SIG-M5 treated with dmso at 0.1 percent for 504 hours (cell line): Measurements from ENCODE around the gene FLNA.
"Not testable (repeated sequence)": the region's sequence is repeated elsewhere in the genome, so short reads cannot be mapped to it uniquely, and the experiment has no call there.

Experiments used
- DNase-seq: peaks from one replicate; lab custom pipeline; 2025; ENCODE audit not compliant: unreplicated experiment; lab: John Stamatoyannopoulos, UW

FLNA gene, protein sequence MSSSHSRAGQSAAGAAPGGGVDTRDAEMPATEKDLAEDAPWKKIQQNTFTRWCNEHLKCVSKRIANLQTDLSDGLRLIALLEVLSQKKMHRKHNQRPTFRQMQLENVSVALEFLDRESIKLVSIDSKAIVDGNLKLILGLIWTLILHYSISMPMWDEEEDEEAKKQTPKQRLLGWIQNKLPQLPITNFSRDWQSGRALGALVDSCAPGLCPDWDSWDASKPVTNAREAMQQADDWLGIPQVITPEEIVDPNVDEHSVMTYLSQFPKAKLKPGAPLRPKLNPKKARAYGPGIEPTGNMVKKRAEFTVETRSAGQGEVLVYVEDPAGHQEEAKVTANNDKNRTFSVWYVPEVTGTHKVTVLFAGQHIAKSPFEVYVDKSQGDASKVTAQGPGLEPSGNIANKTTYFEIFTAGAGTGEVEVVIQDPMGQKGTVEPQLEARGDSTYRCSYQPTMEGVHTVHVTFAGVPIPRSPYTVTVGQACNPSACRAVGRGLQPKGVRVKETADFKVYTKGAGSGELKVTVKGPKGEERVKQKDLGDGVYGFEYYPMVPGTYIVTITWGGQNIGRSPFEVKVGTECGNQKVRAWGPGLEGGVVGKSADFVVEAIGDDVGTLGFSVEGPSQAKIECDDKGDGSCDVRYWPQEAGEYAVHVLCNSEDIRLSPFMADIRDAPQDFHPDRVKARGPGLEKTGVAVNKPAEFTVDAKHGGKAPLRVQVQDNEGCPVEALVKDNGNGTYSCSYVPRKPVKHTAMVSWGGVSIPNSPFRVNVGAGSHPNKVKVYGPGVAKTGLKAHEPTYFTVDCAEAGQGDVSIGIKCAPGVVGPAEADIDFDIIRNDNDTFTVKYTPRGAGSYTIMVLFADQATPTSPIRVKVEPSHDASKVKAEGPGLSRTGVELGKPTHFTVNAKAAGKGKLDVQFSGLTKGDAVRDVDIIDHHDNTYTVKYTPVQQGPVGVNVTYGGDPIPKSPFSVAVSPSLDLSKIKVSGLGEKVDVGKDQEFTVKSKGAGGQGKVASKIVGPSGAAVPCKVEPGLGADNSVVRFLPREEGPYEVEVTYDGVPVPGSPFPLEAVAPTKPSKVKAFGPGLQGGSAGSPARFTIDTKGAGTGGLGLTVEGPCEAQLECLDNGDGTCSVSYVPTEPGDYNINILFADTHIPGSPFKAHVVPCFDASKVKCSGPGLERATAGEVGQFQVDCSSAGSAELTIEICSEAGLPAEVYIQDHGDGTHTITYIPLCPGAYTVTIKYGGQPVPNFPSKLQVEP (N-terminal part only)

DNA sequence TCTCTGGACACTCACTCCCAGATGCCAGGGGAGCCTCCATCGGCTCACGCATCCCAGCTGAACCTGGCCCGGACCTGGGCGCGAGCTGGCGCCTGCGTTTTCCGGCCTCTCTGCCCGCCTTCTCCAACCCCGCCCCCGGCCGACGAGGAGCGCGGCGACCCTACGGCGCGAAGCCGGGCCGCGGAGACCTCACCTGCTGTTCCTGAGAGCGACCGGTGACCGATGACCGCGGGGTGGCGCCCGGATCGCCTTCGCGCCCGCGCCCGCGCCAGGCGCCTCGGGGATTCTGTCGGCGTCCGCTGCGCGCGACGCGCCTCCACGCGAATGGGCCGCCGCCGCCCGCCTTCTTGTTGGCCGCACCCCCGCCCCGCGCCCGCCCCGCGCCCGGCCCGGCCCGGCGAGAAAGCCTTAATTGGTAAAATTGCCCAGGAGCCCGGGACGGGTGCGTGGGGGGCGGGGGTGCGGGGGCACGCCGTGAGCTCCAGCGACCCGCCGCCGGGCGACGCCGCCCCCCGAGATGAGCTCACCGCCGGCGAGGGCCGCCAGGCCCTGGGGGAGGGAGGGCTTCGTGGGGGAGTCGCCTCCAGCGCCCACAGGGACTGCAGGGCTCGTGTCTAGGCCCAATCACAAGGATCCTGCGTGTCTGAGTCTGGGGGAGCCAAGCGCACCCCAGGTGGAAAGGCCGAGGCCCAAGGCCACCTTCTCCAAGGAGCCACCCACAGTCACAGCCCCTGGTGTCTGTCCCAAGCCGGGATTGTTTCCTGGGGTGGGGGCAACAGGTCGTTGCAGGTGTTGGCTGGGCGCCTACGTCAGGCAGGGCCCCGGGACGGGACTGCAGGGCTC lies at the start of gene FLNA:
TSS of gene FLNA (minus strand) at position 322 of the 843 bp plus-strand sequence. CDS start 3,389 bp downstream, outside the sequence.
- DNase-seq: no peak

DNA sequence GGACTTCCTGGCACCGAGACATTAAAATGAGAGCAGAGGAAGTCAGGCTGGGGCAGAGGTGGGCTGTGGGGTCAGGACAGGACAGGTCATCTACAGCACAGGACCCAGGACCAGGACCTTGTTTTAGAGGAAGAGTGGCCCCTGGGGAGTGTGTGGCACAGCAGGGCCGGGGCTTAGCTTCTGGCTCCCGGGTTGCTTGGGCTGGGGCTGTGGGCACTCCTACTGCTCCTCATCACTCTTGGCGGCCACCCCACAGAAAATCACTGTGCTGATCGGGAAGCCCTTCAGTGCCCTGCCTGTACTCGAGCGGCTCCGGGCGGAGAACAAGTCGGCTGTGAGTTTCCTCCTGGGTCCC lies 45.9 kb upstream of the FLNA start:
- no peak for DNase-seq

DNA sequence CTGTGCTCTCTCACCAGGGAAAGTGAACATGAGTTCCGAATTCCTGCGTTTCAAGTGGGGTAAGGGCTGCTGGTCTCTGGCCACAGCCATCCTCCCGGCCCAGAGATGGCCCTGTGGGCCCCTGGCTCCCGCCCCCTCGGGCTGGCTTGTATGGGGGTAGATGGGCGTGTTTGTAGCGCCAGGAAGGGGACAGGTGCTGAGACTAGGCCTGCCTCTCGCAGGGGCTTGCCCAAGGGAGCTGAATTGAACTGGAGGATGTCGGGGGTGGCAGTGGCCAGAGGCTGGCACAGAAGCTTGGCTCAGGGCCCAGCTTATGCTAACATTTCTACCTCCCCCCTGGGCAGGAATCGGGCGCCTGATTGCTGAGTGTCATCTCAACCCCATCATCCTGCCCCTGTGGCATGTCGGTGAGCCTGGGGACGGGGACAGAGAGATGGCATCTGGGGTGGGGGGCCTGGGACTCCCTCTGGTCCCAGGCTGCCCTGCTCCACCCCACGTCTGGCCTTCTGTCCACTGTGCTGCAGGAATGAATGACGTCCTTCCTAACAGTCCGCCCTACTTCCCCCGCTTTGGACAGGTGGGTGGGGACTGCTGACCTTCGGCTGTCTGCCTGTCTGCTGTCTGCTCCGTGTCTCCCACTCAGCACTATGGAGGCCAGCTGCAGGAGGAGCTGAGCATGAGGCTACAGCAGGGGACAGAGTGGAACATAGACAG lies 45.4 kb upstream of the FLNA start:
- DNase-seq: no peak

DNA sequence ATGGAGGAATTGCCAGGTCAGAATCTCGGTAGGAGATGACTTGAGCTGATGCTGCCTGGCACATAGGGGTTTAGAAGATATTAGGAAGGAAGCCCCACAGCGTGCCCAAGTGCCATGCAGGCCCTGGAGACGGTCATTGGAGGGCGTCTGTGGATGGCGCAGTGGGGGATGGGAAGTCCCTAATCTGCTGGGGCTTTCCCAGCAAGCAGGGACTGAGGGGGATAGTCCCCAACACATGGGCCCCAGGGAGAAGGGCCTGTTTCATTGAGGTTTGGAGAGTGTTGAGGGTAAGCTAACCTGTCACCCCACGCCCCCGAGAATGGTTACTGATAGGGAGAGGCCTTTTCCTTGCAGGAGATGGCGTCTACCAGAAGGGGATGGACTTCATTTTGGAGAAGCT lies 44.8 kb upstream of the FLNA start:
- no peak for DNase-seq

DNA sequence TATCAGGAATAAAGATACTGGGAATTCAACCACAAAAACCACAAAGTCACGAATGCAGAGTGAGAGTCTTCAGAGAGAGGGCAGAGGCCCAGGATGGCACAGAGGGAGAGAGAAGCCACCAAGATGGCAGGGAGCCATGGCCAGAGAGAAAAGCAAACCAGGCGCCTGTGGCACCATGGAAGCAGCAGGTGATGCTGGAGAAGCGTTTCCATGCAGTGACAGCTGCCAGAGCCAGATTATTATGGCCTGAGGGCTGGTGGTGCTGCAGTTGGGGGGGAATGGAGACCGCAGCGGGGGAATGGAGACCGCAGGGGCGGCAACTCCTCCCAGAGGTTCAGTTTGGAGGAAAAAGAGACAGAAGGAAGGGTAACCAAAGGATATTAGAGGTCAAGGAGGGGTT lies 42.7 kb upstream of the FLNA start:
- no peak for DNase-seq

DNA sequence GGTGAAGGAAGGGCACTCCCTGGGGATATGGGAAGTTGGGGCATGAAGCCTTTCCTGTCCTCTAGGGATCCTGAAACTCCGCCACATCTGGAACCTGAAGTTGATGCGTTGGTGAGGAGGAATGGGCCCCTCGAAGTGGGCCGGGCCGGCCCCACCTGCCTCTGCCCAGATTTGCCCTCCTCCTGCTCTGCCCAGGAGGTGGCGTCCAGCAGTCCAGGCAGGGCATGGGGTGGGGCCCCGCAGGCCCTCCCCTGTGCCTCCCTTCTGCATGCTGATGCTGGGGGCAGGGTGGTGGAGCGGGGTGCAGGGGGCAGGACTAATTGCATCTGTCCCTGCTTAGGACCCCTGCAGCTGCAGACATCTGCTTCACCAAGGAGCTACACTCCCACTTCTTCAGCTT lies 38.7 kb upstream of the FLNA start:
- DNase-seq: no peak

DNA sequence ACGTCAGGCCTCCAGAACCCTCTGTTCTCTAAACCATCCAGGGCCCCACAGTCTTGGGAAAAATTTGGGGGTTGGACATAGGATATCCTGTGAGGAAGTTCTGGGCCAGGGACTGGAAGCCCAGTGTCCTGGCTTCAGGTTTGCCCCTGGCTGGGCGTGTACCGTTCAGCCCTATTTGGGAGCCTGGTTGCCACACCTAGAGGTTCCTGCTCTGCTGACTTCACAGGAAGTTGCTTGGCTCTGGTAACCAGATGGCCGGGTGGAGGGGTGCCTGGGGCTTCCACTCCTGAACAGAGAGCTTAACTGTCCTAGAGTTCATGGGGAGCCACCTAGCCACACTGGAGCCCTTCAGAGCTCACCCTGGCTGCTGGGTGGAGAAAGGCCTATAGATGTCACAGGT lies 38.0 kb upstream of the FLNA start:
- peak; percentile 58 for DNase-seq

DNA sequence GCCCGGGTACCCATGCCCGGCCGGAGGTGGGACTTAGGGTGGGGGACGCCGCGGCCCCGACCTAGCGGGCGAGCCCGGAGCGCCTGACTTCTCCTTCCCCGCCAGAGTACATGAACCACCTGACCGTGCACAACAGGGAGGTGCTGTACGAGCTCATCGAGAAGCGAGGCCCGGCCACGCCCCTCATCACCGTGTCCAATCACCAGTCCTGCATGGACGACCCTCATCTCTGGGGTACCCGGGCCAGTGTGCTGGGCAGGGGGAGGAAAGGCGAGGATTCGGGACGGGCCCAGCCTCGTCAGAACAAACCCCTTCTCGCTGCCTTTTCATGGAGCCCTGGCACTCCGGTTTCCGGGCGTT lies 37.5 kb upstream of the FLNA start:
- peak; percentile 62 for DNase-seq

DNA sequence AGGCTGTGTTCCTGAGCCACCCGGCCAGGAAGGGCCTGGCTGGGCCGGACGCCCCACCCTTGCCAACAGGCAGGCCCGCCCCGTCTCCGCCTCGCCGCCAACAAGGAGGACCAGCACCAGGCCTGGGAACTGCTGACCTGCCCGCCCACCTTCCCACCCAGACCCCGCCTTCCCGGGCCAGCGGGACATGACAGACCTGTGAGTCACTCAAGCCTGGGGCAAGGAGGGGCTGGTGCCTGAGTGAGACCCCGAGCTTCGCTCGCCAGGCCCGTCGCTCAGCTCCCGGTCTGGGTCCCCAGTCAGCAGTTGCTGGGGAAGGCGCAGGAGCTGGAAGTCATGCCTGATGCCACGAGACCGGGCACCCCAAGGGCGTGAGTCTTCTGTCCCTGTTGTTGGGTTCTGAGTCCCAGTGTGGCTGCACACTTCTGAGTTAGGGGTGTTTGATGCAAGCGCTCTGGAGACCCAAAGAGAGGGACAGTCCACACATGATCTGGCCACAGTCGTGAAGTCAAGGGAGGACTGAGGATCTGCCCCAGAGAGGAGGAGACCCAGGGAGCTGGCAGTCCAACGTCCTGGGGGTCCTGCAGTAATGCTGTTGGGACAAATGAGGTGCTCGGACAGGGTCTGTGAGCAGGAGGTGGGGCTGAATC lies 34.9 kb upstream of the FLNA start, which contains the start of gene DNASE1L1:
TSS of gene DNASE1L1 (minus strand) at position 33 of the 650 bp plus-strand sequence. CDS start 3,686 bp downstream, outside the sequence.
- peak; percentile 71 for DNase-seq

DNA sequence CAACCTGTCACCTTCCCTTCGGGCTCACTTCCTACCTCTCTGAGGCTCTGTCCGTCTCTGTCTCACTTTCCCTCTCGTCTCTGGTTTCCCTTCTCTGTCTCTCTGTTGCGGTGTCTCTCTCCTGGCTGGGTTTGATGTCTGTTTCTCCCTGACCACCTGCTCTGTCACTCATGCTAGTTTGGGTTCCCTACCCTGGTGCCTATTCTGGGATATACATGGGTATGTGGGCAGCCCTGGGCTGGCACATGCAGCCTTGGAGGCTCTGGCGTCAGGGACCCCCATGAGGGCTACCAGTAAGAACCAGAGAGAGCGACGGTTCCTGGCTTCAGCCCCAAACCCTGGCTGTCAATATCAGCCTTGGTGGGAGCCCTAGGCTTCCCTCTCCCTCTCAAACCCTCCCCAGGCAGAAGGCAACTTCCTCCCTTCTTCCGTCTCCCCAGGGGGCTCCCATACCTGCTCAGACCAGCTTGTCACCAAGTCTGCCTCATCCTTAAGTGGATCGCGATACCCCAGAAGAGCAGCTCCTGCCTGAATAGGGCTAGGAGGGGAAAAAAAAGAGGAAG lies 34.3 kb upstream of the FLNA start:
- DNase-seq: no peak

DNA sequence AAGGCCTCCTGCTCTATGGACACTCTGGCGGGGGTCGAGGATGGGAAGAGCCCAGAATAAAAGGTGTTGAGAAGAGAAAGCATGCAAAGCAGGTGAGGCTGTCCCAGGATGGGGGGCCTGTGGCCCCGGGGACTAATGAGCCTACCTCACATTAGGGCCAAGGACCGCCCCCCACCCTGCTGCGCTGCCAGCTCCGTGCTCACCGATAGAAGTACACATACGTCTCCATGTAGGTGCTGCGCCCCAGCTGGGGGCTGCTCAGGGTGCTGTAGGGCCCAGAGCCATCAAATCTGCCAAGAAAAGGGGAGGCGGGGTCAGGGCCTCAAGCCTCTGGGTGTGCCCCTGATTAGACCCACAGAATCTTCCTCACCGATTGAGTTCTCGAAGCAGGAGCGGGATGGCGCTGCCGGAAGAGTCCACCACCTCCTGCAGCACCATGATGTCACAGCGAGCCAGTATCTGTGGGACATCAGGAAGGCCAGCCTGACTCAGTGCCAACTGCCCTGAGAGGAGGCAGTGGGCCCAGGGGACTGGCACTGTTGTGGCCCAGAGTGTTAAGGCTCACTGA lies 30.3 kb upstream of the FLNA start:
- DNase-seq: no peak

DNA sequence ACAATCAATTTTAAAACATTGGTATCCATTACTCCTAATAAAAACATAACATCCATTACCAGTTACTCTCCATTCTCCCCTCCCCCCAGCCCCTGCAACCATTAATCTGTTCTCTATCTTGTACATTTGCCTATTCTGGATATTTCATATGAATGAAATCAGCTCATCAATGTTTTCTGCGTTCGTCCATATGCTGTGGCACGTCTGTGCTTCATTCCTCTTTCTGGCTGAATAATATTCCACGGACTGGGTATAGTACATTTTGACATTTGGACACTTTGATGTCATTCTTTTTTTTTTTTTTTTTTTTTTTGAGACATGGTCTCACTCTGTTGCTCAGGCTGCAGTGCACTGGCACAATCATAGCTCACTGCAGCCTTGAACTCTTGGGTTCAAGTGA lies 29.4 kb upstream of the FLNA start:
- DNase-seq: no peak

DNA sequence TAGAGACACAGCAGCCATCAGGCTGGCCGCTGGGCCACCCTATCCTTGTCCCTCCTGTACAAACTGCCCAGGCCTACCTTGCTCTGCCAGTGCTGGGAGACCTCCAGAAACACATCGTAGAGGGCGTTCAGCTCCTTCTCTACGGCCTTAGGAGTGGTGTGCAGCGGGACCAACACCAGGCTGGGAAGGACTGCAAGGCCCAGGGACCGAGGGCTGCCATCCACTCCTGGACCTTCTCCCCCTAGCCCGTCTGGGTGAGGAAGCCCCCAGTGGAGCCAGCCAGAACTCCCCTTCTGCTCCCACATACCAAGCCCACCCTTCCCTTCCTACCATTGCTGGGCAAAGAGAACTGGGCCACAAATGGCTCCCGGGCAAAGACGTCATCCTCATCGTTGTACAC lies 28.8 kb upstream of the FLNA start:
- no peak for DNase-seq

DNA sequence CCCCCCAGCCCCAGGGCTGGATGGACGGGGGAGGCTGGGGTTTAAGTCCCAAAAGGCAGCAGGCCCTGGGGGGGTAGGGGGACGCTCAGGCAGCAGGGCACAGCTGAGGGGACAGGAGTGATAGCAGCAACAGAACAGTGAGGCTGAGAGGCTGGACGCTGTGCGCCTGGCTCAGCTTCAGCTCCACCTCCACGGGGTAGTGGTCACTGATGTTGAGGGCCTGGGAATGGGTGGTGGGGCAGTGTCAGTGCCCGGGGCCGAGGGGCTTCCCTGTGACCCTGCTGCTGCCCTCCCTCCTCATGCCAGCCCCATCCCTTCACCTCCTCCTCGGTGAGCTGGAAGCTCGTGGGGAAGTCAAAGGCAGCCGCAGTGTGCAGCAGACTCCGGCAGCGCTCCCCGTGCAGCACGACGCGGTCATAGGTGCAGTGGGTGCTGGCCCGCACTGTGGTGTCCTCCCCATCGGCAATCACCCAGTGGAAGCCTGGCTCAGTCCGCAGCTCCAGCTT lies 28.2 kb upstream of the FLNA start:
- no peak for DNase-seq

DNA sequence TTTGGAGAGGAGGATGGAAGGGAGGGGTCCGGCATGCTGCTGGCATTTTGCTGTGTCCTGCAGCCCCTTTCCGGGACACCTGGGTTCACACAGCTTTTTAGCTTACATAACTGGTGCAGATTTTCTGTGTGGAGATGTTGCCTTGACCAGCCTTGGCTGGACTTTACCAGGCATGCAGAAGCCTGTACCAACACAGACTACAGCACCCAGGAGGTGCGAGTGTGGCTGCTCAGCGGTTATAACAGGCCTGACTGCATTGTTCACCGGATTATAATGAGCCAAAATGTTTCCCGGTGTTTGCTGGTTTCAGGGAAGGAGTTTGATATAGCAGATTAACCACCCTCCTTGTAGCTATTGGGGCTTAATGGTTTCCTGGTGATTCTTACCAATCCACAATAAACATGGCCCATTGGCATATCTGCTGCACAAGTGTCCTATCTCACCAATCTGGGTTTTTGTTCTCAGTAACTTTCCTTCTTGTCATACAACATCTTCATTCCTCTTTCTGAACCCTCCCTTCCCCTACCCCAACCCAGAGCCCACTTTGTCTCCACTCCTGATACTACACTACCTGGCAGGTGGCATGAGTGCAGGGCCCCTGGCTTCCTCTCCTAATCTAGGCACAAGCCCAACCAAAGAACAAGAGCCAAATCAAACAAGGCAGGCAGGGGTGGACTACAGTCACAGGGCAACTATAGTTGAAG lies 27.6 kb upstream of the FLNA start:
- DNase-seq: peak; percentile 13

DNA sequence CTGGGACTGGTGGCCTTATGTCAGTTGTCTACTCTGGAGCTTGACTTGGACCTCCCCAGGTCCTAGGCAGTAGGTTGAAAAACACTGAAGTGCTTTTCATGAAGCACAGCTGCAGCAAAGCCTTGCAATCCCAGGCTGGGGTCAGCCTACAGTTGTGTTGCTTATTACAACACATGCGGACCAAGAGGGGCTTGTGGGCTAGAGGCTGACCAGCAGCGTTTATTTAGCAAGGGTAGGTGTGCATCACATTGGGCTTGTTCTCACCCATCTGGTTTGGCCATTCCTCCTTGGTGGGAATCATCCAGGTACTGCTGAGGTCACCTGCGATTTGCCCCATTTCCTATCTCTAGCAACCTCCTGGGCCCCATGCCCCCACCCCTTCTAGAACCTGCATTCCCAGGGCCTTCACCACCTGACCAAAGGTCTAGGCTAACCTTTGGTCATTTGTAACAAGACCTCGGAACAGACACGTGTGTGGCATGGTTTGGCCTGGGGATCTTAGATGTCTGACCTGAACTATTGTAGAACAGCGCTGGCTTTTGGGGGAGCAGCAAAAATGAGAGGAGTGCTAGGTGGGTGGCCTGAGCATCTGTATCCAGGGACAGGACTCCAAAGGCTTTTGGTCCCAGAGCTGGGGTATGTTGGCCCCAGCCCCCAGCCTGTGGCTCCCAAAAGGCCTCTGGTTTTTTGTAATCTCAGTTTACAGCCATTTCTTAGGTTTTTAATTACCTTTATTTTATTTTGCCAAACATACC lies 26.8 kb upstream of the FLNA start:
- DNase-seq: no peak

DNA sequence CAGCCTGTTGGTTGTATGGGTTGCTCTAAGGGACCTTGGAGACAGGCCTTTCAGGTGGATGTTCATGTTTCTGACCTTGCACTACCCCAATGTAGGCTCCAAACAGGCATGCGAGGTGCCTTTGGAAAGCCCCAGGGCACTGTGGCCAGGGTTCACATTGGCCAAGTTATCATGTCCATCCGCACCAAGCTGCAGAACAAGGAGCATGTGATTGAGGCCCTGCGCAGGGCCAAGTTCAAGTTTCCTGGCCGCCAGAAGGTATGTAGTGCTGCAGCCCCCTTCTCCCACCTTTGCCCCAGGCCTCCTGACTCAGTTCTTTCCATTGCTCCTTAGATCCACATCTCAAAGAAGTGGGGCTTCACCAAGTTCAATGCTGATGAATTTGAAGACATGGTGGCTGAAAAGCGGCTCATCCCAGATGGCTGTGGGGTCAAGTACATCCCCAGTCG lies 26.0 kb upstream of the FLNA start:
- not testable (repeated sequence) for DNase-seq
